GM12875 (cell line): ENCODE measurements around the gene ERICH2.

ENCODE experiments used
- H3K4me3 ChIP-seq: one replicate; pipeline ENCODE4 v1.5.1; 2011; ENCODE audit warnings: low read depth, low read length, control low read depth
- TF ChIP-seq, protein P1 (sequence below): IDR thresholded peaks from 2 replicates; pipeline ENCODE4 v1.5.1; 2011; ENCODE audit warnings: low read depth, mild to moderate bottlenecking, control low read depth, inconsistent platforms, low read length, moderate library complexity, borderline replicate concordance; ENCODE audit not compliant: insufficient read depth

The ERICH2 gene

DNA sequence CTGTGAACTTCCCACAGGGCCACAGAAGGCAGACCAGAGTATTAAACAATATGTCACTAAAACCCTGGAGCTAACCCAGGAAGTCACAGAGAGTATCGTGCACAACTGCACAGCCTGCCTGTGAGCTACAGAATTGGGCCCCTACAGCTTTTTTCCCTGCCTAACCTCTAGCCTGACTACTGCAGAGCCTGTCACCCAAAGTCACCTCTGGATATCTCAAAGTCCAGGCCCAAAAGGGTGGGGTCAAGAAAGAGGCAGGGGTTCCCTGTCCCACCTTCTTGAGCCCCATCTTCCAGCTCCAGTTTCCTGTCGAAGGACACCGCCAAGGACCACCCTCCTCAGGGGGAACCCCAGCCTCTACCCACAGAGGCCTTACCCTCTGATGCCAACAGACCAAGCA, 60.0 kb downstream of the ERICH2 start:
- TF ChIP-seq, protein P1, sequence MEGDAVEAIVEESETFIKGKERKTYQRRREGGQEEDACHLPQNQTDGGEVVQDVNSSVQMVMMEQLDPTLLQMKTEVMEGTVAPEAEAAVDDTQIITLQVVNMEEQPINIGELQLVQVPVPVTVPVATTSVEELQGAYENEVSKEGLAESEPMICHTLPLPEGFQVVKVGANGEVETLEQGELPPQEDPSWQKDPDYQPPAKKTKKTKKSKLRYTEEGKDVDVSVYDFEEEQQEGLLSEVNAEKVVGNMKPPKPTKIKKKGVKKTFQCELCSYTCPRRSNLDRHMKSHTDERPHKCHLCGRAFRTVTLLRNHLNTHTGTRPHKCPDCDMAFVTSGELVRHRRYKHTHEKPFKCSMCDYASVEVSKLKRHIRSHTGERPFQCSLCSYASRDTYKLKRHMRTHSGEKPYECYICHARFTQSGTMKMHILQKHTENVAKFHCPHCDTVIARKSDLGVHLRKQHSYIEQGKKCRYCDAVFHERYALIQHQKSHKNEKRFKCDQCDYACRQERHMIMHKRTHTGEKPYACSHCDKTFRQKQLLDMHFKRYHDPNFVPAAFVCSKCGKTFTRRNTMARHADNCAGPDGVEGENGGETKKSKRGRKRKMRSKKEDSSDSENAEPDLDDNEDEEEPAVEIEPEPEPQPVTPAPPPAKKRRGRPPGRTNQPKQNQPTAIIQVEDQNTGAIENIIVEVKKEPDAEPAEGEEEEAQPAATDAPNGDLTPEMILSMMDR: no peak
- H3K4me3 ChIP-seq: no peak overlapping the region

DNA sequence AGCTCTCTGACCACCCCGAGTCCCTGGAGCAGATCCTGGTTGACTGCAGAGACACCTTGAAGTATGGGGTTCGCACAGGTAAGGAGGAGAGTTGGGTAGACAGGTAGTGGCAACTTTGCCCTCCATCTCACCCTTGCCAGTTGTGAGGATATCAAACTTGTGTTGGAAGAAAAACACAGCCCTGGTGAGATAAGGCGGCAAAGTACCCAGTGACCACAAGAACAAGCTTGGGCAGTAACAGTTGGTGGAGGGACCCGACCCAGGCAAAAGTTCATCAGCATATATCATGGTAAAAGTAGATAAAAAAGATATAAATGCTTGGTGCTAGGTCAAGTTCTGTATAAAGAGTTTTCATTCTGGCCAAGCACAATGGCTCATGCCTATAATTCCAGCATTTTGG, 60.9 kb downstream of the ERICH2 start:
- TF ChIP-seq, protein P1: no peak
- H3K4me3 ChIP-seq: no peak overlapping the region

DNA sequence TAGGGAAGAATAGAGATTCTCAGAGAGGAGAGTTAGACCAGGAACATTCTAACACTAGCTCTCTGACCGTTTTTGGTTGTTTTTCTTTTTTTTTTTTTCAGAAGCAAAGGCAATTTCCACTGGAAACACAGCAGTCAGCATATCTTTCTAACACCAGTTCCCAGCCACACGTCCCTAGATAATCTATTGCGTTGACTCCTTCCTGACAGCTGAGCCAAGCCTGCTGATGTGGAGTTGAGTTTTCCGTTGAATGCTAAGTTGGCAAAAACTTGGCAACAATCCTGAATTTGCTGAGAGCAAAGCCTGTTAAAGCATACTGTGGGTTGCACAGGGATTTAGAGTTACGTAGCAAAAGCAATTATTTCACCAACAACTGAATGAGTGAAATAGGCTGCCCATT, 65.8 kb downstream of the ERICH2 start:
- H3K4me3 ChIP-seq: no peak overlapping the region
- TF ChIP-seq, protein P1: no peak

DNA sequence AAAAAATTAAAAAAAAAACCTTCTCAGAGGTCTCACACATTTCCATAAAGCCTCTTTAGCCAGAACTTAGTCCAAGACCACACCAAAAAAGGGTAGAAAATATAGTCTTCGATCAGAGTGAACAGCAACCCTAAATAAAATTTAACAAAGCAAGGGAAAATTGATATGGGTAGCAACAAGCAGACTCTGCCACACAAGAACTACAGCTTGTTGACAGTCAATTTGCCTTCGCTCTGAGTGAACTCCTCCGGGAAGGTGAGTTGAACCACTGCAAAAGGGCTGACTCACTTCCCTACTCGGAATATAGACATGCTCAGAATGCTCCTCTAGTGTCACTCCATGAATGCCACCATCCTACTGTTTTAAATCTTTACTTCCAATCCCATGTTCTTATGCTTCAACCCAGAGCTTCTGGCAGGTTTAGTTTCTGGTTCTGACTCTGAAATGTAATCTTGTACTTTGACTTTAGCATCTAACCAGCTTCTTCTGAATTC, 70.6 kb downstream of the ERICH2 start:
- H3K4me3 ChIP-seq: no peak overlapping the region
- TF ChIP-seq, protein P1: no peak

DNA sequence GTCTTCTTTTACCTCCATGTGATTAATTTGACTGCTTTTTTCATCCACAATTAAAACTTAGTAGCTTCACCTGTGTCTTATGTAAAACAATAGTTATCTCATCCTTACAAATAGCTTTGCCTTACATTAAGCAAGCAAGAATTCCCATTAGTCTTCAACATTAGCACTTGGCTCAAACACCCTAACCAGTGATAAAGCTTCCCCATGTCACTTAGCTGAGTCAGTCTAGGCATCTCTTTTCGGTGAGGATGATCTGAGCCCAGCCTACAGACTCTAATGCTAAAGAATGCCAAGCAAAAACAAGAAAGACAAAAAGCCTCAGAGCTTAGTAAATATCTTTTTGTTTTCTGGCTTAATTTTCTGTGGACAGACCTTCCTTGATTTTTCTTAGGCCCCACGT, 72.6 kb downstream of the ERICH2 start:
- H3K4me3 ChIP-seq: no peak overlapping the region
- TF ChIP-seq, protein P1: no peak

DNA sequence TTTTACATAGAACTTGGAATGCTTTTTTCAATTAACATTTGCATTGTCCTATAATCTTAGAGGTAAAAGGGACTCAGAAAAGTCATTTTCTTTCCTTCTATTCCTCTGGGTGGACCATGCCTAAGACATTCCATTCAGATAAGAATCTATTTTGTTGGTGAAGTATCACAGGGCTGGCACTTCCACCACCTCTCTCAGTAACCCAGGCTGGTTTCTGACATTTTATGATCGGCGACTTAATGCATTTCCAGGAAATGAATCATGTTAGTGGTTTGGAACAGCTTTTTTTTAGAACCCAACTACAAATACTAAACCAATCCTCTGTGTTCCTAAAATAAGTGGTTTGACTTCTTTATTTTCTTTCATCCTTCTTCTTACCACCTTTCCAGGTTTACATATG, 73.5 kb downstream of the ERICH2 start:
- no peak overlapping the region for H3K4me3 ChIP-seq
- TF ChIP-seq, protein P1: no peak

DNA sequence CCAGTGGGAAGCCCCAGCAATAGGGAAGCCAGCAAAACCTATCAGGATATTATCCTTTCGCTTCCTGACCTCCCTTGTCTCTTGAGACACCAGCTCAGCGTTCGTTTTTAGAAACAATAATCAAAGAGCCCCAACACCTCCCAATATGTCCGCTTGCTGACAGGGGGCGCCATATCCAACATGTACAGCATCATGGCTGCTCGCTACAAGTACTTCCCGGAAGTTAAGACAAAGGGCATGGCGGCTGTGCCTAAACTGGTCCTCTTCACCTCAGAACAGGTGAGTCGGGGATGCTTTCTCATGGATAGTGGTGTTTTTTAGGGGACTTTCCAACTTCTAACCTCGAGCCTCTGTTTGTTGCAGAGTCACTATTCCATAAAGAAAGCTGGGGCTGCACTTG, 75.2 kb downstream of the ERICH2 start:
- H3K4me3 ChIP-seq: no peak overlapping the region
- TF ChIP-seq, protein P1: no peak
